DND-41 (cell line): ENCODE measurements around the gene AMPD2.

Experiments
- ATAC-seq: fragments of 200-7000 bp; cut with Tn5 transposase; 3 replicates; pipeline ENCODE4 v1.9.1; 2021; ENCODE audit warnings: low read depth; ENCODE audit not compliant: insufficient read depth
- DNase-seq: peaks from one replicate; pipeline ENCODE4 v3.0.0-alpha.2; 2020
- H2AFZ ChIP-seq: 2 replicates; pipeline ENCODE4 v1.6.0; 2012; ENCODE audit warnings: low read depth, low read length
- H3K27ac ChIP-seq: 2 replicates; pipeline ENCODE4 v1.5.1; 2012; ENCODE audit warnings: low read length, inconsistent platforms
- H3K27me3 ChIP-seq: fragments of 200-600 bp; sonication (generic); 2 replicates; pipeline ENCODE4 v1.6.0; 2012; ENCODE audit warnings: low read length, mild to moderate bottlenecking, inconsistent platforms; ENCODE audit not compliant: insufficient read depth, poor library complexity
- H3K36me3 ChIP-seq: 2 replicates; pipeline ENCODE4 v1.5.1; 2012; ENCODE audit warnings: low read length, inconsistent platforms; ENCODE audit not compliant: insufficient read depth
- H3K4me1 ChIP-seq: 2 replicates; pipeline ENCODE4 v1.5.1; 2012; ENCODE audit warnings: mild to moderate bottlenecking, low read length; ENCODE audit not compliant: insufficient read depth
- H3K4me2 ChIP-seq: 2 replicates; pipeline ENCODE4 v1.6.0; 2012; ENCODE audit warnings: mild to moderate bottlenecking, moderate library complexity, low read length, inconsistent platforms; ENCODE audit not compliant: insufficient read depth
- H3K4me3 ChIP-seq, 2 experiments: fragments of 200-600 bp in 1 of 2; shearing (Covaris generic) in 1 of 2; 2 replicates each; pipeline ENCODE4 v1.5.1; 2012 to 2016; ENCODE audit warnings: inconsistent platforms in 2 of 2, low read length in 2 of 2, mild to moderate bottlenecking in 2 of 2, low read depth in 1 of 2, moderate library complexity in 1 of 2
- H3K79me2 ChIP-seq: 2 replicates; pipeline ENCODE4 v1.6.0; 2012; ENCODE audit warnings: low read length, inconsistent platforms; ENCODE audit not compliant: insufficient read depth
- H3K9ac ChIP-seq: 2 replicates; pipeline ENCODE4 v1.6.0; 2012; ENCODE audit warnings: low read depth, mild to moderate bottlenecking, inconsistent platforms, low read length, moderate library complexity
- H3K9me3 ChIP-seq: 2 replicates; pipeline ENCODE4 v1.5.1; 2012; ENCODE audit warnings: low read length, moderate library complexity, mild to moderate bottlenecking, inconsistent platforms; ENCODE audit not compliant: insufficient read depth, severe bottlenecking
- H4K20me1 ChIP-seq: 2 replicates; pipeline ENCODE4 v1.6.0; 2012; ENCODE audit warnings: low read length; ENCODE audit not compliant: insufficient read depth
- CTCF ChIP-seq: IDR thresholded peaks from 2 replicates; pipeline ENCODE4 v1.5.1; 2012; ENCODE audit warnings: borderline replicate concordance, low read length, moderate library complexity, mild to moderate bottlenecking; ENCODE audit not compliant: poor library complexity, severe bottlenecking; ENCODE audit errors: extremely low read depth
- EZH2 ChIP-seq: IDR thresholded peaks from 3 replicates; pipeline ENCODE4 v1.6.1; 2012; ENCODE audit warnings: borderline replicate concordance, low read depth, mild to moderate bottlenecking, moderate library complexity, low read length, inconsistent platforms; ENCODE audit not compliant: severe bottlenecking

The AMPD2 gene

GRCh38 chr1:109625176-109625575, 5.5 kb downstream of the AMPD2 start:
- DNase-seq (no peak), ATAC-seq (no peak)
- no peak overlapping the region for H3K4me2 ChIP-seq
- TF ChIP-seq CTCF (no peak), EZH2 (no peak)
- H3K36me3 ChIP-seq = peaks cover 38% of the 10 kb centered on the region
- H3K27ac ChIP-seq = no peak overlapping the region
- no peak overlapping the region for H2AFZ ChIP-seq
- H3K9me3 ChIP-seq = no peaks in the 10 kb centered on the region
- no peak overlapping the region for H3K4me3 ChIP-seq
- H3K79me2 ChIP-seq = peaks cover 40% of the 10 kb centered on the region
- peaks cover 29% of the 10 kb centered on the region for H3K4me1 ChIP-seq
- peaks cover 16% of the 10 kb centered on the region; the same call in 1 of the 2 replicates for H4K20me1 ChIP-seq
- no peaks in the 10 kb centered on the region for H3K27me3 ChIP-seq
- H3K9ac ChIP-seq = no peak overlapping the region

GRCh38 chr1:109625601-109626560, 6.2 kb downstream of the AMPD2 start:
- H3K36me3 ChIP-seq = peaks cover 43% of the 10 kb centered on the region
- H2AFZ ChIP-seq = no peak overlapping the region

GRCh38 chr1:109626682-109627408, 7.2 kb downstream of the AMPD2 start:
- peaks cover 53% of the 10 kb centered on the region for H3K36me3 ChIP-seq
- peaks cover 10% of the 10 kb centered on the region; the same call in 1 of the 2 replicates for H4K20me1 ChIP-seq
- DNase-seq (no peak), ATAC-seq (no peak)
- no peak overlapping the region for H3K9ac ChIP-seq
- H3K4me3 ChIP-seq = no peak overlapping the region
- H3K79me2 ChIP-seq = peaks cover 28% of the 10 kb centered on the region
- no peaks in the 10 kb centered on the region for H3K9me3 ChIP-seq
- no peak overlapping the region for H3K4me2 ChIP-seq
- H3K4me1 ChIP-seq = peaks cover 19% of the 10 kb centered on the region
- no peak overlapping the region for H2AFZ ChIP-seq
- TF ChIP-seq EZH2 (no peak), CTCF (no peak)
- H3K27ac ChIP-seq = no peak overlapping the region
- H3K27me3 ChIP-seq = no peaks in the 10 kb centered on the region

More at GRCh38 chr1:109625601-109626560, 6.2 kb downstream of the AMPD2 start:
- no peak for TF ChIP-seq EZH2
- no peak for TF ChIP-seq CTCF
- Histone ChIP-seq H3K9me3 (no peaks in the 10 kb centered on the region), H4K20me1 (peaks cover 16% of the 10 kb centered on the region; the same call in 1 of the 2 replicates), H3K27ac (no peak overlapping the region), H3K9ac (no peak overlapping the region), H3K79me2 (peaks cover 36% of the 10 kb centered on the region), H3K4me1 (peaks cover 29% of the 10 kb centered on the region), H3K4me3 (no peak overlapping the region), H3K4me2 (no peak overlapping the region), H3K27me3 (no peaks in the 10 kb centered on the region)
- ATAC-seq (no peak), DNase-seq (no peak)
